GM19452 (cell line): Measurements from ENCODE around the gene DMRT2.

ENCODE experiments used
- ATAC-seq: cut with Tn5 transposase; IDR thresholded peaks from one replicate; pipeline ENCODE4 v1.9.1; 2021; ENCODE audit not compliant: unreplicated experiment

DMRT2 gene

GRCh38 chr9:1086517-1086916 is 36.4 kb downstream of the DMRT2 start:
- no peak for ATAC-seq

- ATAC-seq, result no peak
These were observed 37.1 kb downstream of the DMRT2 start for GRCh38 chr9:1087120-1087881.

- ATAC-seq, result no peak
These were observed 44.6 kb downstream of the DMRT2 start for GRCh38 chr9:1094749-1095148.

GRCh38 chr9:1096155-1096964 is 46.2 kb downstream of the DMRT2 start:
- ATAC-seq, result no peak

- ATAC-seq, result no peak
These were observed 48.4 kb downstream of the DMRT2 start for GRCh38 chr9:1098551-1098950.

GRCh38 chr9:1100201-1100600 is 50.0 kb downstream of the DMRT2 start:
- no peak for ATAC-seq

GRCh38 chr9:1100945-1101344 is 50.8 kb downstream of the DMRT2 start:
- ATAC-seq, result no peak

- ATAC-seq, result no peak
These were observed 51.9 kb downstream of the DMRT2 start for GRCh38 chr9:1101846-1102641.

- no peak for ATAC-seq
These were observed 52.4 kb downstream of the DMRT2 start for GRCh38 chr9:1102642-1102970.
